Right lung (tissue), 5 donors: ENCODE data around the gene S100A14. TPM values are rescaled to one million over a fixed set of nuclear protein-coding genes. Genes with fewer than 3 reads are reported as not detected.

Experiments
- DNase-seq, 2 donors: peaks; one replicate each; pipeline ENCODE4 v3.0.0-alpha.2; 2013
- polyA plus RNA-seq, 5 donors: library from polyadenylated mRNA; unstranded; fragments of 120-200 nt; gene quantifications; one replicate each; pipeline versions ENCODE4 v1.2.1 to v1.2.3, GENCODE V29; 2013; ENCODE audit warnings: inconsistent platforms in 1 of 5, low replicate concordance in 1 of 5; ENCODE audit not compliant: insufficient read length in 5 of 5, insufficient read depth in 1 of 5

S100A14 gene
- polyA plus RNA-seq, 5 donors: 93.5 to 174 (median 144) TPM

GRCh38 chr1:153623101-153623500 lies 7.0 kb upstream of the S100A14 start:
- no peak for DNase-seq

DNA sequence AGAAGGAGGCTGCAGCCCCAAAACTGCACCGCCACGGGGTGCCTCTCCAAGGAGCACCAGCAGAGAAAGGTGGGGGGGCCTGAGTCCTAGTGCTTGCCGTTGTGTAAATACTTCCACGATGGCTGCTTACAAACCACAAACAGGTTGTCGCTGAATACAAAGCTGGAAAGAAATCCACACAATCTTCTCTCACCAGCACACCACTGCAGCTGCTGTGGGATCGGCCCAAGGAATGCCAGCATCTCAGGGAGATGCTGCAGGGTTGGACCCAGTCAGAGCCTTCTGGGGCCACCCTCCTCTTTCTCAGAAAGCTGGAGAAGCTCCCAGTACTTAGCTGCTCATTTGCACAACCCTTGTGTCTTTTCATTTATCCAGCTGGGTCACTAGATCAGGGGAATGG lies 3.0 kb upstream of the S100A14 start:
- DNase-seq: no peak

- DNase-seq: no peak
These were observed 1.5 kb upstream of the S100A14 start for GRCh38 chr1:153617663-153618062.

DNA sequence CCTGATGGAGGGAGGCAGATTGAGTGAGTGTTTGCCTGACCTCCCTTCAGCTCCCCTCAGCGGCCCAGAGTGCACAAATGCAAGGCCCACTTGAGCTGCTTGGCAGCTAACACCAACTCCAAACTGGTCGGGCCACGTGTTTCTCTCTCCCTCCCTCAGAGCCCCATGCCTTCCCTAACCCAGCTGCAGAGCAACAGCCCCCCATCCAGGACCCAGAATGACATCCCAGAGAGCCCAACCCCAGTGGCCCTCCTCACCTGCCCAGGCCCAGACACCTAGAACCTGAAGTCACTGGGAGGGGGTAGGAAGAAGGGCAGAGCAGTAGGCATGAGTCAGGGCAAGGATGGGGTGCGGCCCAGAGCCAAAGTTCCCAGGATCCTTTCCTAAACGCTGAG lies 789 bp upstream of the S100A14 start:
- DNase-seq: peak; percentile 59 to 62

GRCh38 chr1:153615406-153615805 lies 719 bp downstream of the S100A14 start:
- DNase-seq: no peak

DNA sequence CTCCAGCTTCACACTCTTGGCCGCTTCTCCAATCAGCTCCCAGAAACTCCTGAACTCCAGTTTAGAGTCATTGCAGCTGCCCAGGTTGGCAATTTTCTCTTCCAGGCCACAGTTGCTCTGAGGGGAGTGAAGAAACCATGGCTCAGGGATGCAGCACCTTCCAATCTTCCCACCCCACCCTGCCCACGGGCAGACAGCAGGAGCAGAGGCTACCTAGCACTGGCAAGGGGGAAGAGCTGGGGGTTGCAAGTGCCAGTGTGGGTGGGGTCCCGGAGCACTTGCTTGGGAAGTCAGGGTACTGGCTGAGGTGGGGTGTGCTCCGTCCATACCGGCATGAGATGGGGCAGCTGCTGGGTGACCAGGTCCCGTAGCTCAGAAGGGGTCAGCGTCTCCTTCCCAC lies 1.2 kb downstream of the S100A14 start:
- no peak for DNase-seq

- no peak for DNase-seq
These were observed 1.8 kb downstream of the S100A14 start for GRCh38 chr1:153614189-153614900.

GRCh38 chr1:153613406-153613805 lies 2.7 kb downstream of the S100A14 start:
- no peak for DNase-seq

GRCh38 chr1:153612755-153613331 lies 3.3 kb downstream of the S100A14 start, which contains the start of gene S100A16:
TSS of gene S100A16 (minus strand) at chr1:153613137. CDS start at chr1:153608151, 4,986 bp downstream.
- DNase-seq: peak; percentile 67 to 71

DNA sequence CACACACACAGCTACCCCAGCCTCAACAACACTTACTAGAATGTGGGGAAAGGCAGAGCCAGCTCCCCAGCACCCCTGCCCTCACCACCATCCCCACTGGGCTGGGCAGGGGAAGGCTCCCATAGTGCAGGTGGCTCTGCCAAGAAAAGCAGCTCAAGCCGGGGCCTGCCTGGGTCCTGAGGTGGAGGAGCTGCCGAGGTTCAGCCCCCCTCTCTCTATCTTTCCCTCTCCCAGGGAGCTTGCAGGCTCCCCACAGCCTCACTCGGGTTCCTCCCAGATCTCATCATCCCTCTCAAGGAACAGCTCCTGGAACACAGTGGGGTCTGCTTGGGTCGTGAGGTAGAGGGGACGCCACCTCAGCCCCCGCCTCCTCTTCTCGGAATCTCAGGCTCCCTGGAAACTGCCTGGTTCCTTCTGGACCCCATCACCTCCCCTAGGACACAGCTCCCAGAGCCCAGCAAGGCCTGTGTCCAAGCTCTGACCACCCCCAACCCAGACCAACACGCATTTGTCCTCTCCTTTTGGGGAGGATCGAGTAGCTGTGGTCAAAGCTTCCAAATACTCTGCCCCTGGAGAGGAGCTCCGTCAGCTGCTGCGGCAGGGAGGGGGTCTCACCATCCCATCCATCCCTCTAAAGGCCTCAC lies 3.9 kb downstream of the S100A14 start:
- no peak for DNase-seq

DNA sequence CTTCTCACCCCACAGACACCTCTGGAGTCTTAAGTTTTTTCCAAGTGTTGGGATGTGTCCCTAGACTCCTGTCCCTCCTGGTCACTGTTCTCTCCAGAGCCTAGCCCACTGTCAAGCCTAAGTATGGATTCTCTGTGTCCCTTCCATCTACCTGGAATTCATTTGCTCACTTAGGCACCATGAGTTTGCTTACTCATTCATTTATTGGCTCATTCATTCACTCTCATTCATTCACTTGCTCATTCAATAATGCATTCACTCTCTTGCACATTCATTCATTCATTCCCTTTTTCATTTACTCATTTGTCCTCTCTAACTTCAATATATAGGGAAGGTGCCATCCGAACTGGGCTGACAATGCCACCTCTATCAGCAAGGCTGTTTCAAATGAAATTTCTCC lies 4.8 kb downstream of the S100A14 start:
- DNase-seq: no peak

DNA sequence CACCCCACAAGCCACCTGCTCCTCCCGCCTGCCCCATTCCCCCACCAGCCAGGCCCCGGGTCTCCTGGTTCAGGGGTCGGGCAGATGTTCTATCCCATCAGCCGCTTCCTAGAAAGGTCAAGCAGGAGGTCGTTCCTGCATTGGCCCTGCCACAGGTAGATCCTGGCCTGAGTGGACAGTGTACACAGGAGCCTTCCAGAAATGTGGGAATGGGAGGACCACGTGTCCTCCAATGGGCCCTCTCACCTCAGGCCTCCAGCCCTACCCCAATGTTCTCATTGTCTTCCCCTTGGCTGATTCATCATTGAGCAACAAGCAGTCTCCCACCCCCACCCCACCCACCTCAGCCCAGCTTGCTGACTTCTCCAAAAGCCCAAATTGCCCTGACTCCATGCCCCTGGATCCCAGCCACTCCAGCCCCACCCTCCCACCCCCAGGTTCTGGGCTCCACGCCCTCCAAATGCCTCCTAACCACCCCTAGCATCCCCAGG lies 5.3 kb downstream of the S100A14 start:
- DNase-seq: no peak

GRCh38 chr1:153610334-153610733 lies 5.8 kb downstream of the S100A14 start:
- DNase-seq: no peak

- DNase-seq: no peak
These were observed 6.6 kb downstream of the S100A14 start for GRCh38 chr1:153609585-153609907.

DNA sequence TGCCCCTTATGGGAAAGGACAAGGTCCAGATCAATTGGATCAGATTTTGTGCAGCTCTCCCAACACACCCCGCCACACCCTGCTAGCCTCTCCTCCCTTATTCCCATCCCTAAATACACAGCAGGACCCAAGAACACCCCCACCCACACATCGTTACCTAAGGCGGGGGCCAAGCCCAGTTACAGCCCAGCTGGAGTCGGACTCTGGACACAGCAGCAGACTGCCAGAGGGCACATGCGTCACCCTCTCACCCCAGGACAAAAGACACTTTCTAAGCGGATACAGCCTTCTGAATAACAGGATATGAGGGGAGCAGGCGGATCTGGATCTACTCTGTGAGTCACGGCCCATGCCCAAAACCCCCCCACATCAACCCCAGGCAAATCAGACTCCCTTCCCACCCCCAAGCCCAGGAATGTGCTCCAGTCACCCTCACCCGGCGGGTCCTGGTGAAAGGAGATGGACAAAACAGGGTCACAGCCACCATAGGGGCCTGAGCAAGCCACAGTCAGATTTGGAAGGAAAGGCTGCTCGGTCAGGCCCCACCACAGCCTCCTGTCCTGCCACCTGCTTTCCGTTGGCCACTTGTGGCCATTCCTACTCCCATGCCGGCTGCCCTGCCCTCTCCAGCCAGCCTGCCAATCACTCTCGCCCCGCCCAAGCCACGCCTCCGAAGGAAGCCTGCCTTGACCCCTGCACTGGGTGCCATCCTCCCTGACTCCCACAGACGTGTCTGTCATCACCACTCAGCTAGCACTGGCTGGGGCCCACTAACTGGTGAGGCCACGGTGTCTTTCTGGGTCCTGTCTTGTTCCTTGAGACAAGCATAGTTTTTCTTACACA lies 7.2 kb downstream of the S100A14 start:
- peak; percentile 45 to 58 for DNase-seq

- no peak for DNase-seq
These were observed 7.9 kb downstream of the S100A14 start for GRCh38 chr1:153608089-153608682.

DNA sequence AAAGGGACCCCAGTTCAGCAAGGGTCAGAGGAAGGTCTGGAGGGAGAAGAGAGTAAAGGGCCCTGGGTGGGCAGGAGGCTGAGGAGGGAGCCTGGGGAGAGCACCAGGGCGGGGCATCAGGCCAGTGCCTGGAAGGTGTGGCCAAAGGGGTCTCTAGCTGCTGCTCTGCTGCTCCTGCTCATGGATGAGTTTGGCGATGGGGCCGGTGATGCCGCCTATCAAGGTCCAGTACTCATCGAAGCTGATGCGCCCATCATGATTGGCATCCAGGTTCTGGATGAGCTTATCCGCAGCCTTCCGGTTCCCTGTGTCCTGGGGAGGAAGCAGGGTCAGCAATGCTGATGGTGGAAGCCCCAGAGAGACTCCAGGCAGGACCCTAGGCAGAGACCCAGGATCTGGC lies 8.7 kb downstream of the S100A14 start:
- no peak for DNase-seq

GRCh38 chr1:153606194-153606593 lies 9.9 kb downstream of the S100A14 start:
- no peak for DNase-seq

GRCh38 chr1:153602749-153603148 lies 13.4 kb downstream of the S100A14 start:
- no peak for DNase-seq

GRCh38 chr1:153599847-153600246 lies 16.3 kb downstream of the S100A14 start:
- no peak for DNase-seq

DNA sequence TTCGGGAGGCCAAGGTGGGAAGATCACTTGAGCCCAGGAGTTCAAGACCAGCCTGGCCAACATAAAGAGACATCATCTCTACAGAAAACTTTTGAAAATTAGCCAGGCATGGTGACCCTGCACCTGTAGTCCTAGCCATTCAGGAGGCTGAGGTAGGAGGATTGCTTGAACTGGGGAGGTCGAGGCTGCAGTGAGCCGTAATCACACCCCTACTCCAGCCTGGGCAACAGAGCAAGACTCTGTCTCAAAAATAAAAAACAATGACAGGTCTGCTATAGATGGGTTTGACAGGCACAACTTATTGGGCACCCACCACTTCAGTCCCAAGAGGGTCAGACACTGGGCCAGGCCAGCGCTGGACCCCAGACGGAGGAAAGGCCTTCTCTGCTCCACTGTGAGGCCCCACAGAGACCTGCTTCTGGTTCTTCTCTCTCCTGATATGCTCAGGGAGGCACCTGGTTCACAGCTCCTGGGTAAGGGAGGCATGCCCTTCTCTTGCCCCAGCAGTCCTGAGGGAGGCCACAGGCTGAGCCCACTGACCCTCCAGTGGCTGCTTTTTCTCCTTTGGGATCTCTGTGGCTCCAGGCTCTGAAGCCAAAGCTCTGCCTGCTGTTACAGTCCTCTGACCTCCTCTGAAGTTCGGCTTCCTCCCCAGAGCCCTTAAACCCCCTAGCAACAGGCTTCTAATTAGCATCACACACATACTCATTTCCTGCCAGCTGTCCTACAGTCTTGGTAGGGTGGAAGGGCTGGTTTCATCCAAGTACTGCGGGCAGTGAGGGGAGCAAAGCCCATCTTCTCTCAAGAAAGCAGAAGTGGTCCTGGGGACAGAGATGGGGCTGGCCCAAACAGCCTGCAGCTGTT lies 17.6 kb downstream of the S100A14 start:
- DNase-seq: peak in 1 of 2 donors; percentile 23
